H1 (cell line): Measurements from ENCODE around the gene ANK3.

Experiments used
- ATF2 ChIP-seq: IDR thresholded peaks from 2 replicates; pipeline ENCODE4 v1.6.1; 2012; ENCODE audit warnings: low read length, inconsistent platforms
- ATF3 ChIP-seq: IDR thresholded peaks from 2 replicates; pipeline ENCODE4 v1.6.1; 2011; ENCODE audit warnings: low read depth, mild to moderate bottlenecking, low read length; ENCODE audit not compliant: insufficient read depth
- CTCF ChIP-seq, 3 experiments: IDR thresholded peaks; 1 replicate in 2 of 3; 2 replicates in 1 of 3; pipeline versions ENCODE4 v1.5.1 to v1.6.1; 2011; ENCODE audit warnings: low read length in 3 of 3, mild to moderate bottlenecking in 3 of 3, inconsistent platforms in 2 of 3, low read depth in 1 of 3, moderate library complexity in 1 of 3; ENCODE audit not compliant: insufficient read depth in 1 of 3; ENCODE audit errors: control extremely low read depth in 1 of 3
- EGR1 ChIP-seq: IDR thresholded peaks from 2 replicates; pipeline ENCODE4 v1.6.1; 2011; ENCODE audit warnings: low read depth, low read length, borderline replicate concordance
- EZH2 ChIP-seq: fragments of 200-600 bp; sonication (generic); IDR thresholded peaks from 2 replicates; pipeline ENCODE4 v1.7.1; 2012; ENCODE audit warnings: low read depth, mild to moderate bottlenecking, moderate library complexity, low read length, inconsistent platforms; ENCODE audit not compliant: severe bottlenecking
- NRF1 ChIP-seq: IDR thresholded peaks from 2 replicates; pipeline ENCODE4 v1.6.1; 2011; ENCODE audit warnings: mild to moderate bottlenecking, low read depth, low read length, improper control_type of control experiment
- POLR2A ChIP-seq, 2 experiments: IDR thresholded peaks; 1 replicate in 1 of 2; 2 replicates in 1 of 2; pipeline ENCODE4 v1.6.1; 2011; ENCODE audit warnings: low read depth in 2 of 2, low read length in 2 of 2, mild to moderate bottlenecking in 2 of 2; ENCODE audit errors: control extremely low read depth in 1 of 2
- POLR2AphosphoS5 ChIP-seq: IDR thresholded peaks from 2 replicates; pipeline ENCODE4 v1.6.1; 2011; ENCODE audit warnings: low read depth, low read length

GRCh38 chr10:60413306-60414012 is 23.8 kb upstream of the ANK3 start:
- TF ChIP-seq POLR2AphosphoS5 (no peak), EZH2 (no peak), NRF1 (no peak), CTCF (IDR thresholded peaks at IDR 0.05; ENCODE audit: control extremely low read depth in 1 of 3, insufficient read depth in 1 of 3, low read depth in 1 of 3, low read length in 3 of 3) (no peak), ATF2 (no peak), POLR2A (IDR thresholded peaks at IDR 0.05; ENCODE audit: control extremely low read depth in 1 of 2, low read depth in 2 of 2, low read length in 2 of 2) (no peak), ATF3 (no peak), EGR1 (no peak)
